AG08395 (cell line): Measurements from ENCODE around the gene HAUS3.
"Not testable (repeated sequence)": the region's sequence is repeated elsewhere in the genome, so short reads cannot be mapped to it uniquely, and the experiment has no call there.

Source experiments
- DNase-seq: peaks from one replicate; pipeline ENCODE4 v3.0.0; 2012; ENCODE audit warnings: mixed read lengths, low spot score

Gene HAUS3

DNA sequence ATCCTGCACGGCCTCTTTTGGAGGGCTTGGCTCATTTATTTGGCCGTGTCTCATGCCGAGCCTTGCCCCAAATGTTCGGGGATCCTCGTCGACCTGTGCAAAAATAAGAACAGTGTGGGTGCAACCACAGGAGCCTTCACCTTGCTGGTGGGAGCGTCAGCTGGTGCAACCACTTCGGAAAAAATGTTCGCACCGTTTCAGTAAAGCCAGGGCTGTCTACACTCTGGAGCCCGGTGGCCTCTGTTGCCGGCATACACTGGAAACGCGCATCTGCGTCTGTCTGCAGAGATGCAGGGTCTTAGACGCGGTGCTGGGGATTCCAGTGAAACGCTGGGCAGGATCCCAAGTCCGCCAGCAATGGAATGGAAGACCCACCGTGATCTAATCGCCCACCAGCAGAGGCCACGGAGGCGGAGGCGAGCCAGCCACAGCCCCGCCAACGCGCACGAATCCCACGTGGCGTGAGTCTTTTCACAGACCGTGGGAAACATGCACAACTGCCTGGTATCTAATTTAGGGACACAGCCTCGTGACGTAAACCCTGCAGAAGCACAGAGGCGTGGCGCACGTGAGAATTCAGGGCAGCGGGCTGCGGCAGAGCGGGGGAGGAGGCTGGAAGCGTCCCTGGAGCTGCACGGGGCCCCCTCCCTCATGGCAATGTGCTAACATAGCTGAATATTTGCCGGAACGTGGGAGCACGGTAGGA lies 33.8 kb upstream of the HAUS3 start:
- no peak for DNase-seq

DNA sequence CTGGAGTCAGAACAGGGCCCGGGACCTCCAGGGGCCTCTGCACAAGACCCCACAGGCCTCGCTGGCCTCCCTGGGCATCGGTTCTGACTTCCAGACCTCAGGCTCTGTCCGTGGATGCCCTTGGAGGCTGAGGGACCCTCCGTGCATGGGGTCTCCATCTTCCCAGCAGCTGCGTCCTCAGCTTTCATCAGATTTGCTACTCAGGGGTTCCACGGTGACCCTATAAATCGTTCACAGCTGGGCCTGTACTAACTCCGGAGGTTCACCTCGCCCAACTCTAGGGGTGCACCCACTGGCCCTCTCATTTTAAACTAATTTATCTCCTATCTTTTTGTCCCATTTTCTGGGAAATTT lies 33.1 kb upstream of the HAUS3 start:
- not testable (repeated sequence) for DNase-seq

DNA sequence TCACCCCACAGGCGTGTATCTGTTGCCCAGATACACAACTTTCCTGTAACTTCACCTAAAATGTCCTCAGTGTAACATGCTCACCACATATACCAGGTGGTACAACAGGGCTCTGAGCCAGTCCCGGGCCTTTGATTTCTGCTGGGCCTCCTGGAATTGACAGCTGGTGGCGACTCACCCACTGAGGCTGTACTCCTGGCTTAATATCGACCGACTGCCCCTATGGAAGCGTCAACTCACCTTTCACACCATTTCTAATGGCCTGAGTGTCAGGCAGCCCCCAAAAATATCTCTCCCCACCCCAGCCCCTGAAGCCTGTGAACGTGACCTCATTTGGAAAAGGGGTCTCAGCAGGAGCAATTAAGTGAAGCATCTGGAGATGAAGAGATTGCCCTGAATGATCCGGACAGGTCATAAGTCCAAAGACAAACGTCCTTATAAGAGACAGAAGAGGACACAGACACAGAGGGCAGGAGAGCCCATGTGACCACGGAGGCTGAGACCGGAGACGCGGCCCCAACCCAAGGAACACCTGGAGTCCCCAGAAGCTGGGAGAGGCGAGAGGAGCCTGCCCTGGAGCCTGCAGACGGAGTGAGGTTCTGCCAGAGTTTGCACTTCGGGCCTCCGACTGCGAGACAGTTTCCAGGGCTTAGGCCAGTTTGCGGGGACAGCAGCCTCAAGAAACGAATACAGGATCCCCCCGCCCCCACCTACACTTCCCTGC lies 32.6 kb upstream of the HAUS3 start:
- no peak for DNase-seq

DNA sequence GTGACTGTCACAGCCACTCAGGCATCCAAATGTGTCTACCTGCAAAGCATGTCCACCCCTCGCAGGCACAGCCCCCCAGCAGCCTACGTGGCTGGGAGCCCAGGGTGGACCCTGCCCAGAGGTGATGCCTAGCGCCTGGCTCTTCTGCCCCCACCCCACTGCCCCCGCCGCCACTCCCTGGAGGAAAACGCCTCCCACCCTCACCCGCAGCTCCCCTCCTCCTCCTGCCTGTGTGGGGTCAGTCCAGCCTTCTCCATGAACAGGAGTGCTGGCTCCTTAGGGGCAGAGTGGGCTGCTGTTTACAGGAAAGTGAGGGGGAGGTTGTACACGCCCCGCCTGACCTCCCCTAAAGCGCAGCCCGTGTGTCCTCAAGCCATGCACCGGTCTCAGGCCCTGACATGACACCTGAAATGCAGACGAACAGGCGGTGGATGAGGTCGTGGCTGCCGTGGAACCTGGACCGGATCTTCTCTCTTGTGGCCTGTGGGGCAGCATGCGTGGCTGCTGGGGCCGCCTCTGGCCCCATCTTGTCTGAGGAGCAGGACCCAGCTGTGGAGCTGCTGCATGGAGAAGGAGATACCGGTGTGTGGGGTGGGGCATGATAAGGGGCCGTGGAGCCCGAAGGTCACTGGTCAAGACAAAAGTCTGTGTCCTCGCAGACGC lies 31.9 kb upstream of the HAUS3 start:
- DNase-seq, result no peak

DNA sequence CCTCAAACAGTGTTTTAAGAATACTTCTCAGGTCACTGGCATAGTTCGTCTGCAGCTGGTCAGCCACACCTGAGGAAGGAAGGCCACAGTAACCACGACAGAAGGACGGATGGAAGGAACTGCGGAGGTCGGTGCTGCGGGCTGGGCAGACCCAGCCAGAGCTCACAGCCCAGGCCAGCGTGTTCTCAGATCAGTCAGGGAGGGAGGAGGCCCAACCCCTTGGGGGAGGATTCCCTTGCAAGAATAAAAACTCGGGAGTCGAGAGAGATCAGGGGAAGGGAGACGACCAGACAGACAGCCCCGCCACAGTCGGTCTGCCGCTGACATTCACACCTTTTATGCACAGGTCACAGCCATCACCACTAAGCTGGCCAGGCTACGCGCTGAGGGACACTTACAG lies 31.3 kb upstream of the HAUS3 start:
- DNase-seq, result no peak

DNA sequence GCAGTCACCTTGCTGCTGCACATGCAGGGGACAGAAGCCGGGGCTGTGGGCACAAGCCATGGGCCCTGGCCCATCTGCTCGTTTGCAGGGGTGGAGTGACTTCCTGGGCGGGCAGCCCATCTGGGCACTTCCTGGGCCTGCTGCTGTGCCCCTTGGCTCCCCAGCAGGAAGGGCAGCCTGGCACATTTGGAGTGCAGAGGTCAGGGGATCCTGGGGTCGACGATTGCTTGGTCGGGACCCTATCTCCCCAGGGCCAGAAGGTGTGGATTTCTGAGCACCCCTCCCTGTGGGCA lies 30.9 kb upstream of the HAUS3 start:
- DNase-seq, result no peak

DNA sequence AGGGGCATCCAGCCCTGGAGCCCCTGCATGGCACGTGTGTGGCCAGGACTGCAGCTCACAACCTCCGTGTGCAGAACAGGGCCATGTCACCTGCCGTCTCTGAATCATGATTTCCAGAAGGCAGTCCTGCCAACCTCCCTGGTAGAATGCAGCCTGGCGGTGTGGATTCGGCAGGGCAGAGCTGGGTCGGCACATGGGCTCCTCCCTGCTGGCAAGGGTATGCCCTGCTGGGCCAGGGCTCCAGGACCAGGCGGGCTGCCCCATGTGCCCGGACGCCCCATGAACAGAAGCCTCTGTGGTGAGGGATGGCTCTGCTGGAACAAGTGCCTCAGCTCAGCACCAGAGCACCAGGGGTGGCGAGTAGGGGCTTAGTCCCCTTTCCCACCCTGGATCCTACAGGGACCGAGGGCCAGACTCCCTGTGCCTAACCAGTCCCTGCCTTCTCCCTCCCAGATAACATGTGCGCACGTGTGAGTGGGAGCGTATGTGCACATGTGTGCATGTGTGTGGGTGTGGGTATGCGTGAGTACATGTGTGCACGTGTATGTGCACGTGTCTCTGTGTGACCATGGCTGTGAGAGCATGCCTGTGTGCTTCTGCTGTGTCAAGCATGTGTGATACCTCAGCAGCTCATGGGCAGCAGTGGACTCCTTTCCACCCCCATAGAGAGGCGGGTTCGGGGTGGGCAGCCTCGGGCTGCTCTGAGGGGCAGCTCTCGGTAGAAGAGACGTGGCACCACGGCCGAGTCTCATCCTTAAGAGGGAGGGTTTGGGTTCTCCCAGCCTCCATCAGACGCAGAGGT lies 30.3 kb upstream of the HAUS3 start:
- DNase-seq, result no peak

DNA sequence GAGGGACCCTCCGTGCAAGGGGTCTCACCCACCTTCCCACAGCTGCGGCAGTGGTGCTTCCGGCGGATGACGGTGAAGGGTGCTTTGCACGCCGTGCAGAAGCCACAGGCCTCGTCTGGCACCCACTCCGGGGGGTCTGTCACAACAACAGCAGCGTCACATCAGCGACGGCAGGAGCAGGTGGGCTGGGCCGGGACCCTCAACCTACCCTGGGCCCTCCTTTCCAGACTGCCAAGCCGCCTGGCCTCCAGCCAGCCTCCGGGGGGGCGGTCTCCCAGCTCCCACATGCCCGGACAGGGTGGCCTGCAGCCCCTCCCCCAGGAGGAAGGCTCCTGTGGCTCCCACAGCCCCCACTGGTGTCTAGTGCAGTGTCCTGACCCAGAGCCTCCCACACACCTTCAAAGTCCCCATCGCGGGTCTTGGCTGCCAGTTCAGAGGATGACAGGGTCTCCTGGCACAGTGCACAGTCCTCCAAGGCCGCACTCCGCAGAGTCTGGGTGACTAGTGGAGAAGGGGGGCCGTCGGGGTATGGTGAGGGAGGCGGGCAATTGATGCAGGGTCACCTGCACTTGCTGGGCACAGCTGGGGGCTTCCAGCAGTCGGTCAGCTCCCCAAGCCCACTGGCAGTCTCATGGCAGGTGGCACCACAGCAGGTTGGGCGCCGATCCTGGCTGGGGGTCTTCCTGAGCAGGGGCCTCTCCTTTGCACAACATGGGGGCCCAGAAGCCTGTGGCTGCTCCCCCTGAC lies 29.5 kb upstream of the HAUS3 start:
- no peak for DNase-seq

DNA sequence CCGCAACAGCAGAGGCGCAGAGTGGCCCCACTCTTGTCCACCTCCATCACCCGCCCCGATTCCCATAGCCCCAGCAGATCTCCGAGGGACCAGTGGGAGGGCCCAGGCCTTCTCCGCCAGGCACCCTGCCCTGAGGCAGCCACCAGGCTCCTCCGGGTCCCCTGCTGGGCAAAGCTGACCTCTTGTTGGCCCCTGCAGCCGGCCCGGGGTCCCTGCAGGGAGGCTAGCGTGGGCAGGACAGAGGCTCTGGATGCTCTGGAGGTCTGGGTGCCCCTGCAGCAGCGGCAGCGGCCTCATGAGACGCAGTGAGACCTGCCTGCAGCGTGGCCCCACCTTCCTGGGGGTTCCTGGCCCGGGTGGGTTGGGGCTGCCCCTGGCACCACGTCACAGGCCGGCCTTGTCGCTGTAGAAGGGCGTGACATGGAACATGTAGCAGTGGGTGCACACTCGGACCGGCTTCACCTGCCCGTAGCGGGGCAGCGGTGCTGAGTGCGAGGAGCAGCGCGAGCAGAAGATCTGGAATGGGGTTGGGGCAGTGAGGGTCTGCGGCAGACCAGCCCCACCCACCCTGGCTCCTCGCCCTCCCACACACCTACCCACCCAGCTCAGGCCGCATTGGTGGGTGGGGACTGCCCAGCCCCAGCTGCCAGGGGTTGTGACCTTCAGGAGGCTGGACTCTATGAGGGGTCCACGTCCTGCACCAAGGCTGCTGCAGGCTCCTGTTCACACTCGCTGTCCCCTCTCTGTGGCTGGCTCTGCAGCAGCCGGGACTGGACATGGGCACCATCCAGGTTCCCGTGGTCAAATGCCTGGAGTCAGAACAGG lies 28.6 kb upstream of the HAUS3 start:
- no peak for DNase-seq

DNA sequence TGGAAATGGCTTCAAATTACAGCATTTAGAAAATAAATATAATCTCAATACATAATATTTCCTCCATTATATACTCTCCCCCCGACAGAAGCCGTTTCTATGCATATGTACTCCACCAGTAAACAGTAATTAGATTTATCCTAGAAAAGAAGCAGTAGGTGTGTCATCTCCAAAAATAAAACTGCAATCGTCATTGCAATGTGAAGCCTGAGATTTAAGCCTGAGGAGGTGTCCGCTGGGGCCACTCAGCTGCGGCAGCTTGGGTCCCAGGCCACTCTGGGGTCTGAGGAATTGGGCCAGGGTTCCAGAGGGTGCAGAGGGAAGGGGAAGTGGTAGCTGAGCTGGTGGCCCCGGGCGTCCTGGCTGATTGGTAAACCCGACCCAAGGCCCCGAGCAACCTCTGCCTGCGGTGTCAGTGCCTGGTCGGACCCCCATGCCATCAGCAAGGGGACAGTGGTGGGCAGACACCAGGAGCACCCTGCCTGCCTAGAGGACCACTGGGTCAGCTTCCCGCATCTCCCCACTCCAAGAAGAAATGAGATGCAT lies 27.8 kb upstream of the HAUS3 start:
- DNase-seq, result no peak

DNA sequence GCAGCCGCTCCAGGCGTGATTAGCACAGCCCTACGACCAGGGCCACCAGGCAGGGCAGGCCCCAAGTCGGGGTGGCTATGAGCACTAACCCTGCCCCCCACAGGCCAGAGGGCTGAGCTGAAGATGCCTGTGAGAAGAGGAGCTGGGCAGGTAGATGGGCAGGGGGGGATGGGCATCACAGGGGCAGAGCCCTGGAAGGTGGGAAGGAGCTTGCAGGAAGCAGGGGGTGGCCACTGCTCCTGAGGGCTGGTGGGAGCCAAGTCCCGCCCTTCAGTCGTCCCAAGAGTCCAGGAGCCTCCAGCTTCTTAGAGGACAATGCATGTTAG lies 27.2 kb upstream of the HAUS3 start:
- no peak for DNase-seq

DNA sequence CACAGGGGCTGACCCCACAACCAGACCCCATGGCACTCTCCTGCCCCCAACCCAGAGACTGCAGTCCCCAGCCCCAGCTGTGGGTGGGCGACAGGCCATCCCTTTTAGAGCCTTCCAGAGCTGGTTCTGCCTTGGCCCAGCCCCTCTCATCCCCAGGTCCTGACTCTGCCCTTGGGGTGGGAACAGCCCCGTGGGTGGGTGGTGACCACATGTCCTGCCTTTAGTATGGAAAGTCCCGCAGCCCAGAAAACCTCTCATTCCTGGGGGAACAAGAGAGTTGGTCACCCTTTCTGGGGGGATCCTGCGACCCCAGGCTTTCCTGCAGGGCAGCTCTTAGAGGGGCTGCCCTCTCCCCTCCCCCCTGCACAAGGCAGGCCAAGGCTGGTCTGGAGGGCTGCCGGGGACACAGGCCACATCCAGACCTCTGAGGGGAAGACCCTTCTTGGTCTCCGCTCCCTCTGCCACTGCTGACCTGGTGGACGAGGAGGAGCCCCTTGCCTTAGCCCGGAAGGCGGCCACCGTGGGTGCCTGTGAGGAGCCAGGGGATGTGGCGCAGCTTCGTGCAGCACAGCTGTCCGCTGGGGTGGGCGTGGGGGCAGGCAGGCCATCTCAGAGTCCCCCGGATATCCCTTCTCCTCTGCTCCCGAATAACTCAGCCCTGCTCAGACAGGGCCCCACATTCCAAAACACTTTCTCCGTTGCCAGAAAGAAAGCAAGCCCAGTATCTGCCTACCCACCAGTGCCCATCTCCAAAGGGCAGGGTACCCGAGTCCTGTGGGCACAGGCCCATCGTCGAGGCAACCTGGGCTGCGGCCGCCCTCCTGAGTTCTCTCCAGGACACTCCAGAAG lies 26.7 kb upstream of the HAUS3 start:
- no peak for DNase-seq

DNA sequence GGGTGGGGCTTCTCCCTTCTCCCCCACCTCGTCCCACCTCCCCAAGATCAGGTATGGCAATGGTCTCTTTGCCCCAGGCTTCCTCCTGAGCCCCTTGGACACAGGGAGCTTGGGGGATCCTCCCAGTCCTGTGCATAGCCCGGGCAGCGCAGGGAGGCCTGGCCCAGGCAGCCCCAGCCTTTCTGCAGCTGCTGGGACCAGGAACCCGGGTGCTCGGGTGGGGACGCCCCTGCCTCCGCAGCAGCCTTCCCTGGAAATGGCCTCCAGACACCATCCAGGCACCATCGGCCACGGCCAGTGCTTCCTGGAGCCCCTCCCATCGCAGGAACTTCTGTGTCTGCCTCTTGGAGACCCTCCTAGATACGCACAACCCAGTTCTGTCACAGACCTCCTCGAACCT lies 25.9 kb upstream of the HAUS3 start:
- no peak for DNase-seq

DNA sequence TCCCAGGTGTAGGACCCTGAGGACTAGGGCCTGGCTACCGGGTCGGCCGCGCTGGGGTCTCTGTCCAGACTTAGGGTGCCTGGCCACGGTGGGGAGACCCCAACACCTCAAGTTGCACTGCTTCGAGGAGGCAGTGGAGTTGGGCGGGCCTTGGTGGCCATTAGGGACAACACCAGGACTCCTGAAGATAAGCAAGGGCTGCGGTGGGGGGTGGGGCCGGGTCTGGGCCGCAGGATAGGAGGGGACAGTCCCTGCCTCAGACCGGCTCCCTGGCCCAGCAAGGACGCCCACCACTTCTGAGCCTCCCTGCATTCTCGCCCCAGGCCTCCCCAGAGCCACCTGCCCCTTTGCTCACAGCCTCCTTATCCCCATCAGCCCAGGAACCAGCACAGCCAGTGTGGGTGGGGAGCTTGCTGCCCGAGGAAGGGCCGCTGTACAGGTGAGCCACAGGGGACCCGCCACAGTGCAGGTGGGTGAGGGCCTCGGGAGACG lies 25.4 kb upstream of the HAUS3 start:
- no peak for DNase-seq

DNA sequence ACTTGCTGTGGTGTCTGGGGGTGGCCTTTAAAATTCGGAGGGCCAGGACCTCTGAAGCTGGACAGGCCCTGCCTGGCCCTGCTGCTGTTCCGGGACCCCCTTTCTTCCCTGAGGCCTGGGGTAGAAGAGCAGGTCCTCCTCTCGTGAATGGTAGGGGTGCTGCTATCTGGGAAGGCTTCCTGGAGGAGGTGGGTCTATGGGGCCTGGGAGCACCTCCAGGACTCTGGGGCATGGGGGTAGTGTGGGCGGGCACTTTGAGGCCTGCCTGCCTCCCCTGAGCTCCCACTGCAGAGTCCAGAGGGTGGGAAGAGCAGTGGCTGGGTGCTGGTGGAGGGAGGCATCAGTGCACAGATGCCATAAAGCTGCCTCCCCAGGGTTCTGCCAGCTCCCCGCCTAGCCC lies 24.9 kb upstream of the HAUS3 start:
- no peak for DNase-seq

DNA sequence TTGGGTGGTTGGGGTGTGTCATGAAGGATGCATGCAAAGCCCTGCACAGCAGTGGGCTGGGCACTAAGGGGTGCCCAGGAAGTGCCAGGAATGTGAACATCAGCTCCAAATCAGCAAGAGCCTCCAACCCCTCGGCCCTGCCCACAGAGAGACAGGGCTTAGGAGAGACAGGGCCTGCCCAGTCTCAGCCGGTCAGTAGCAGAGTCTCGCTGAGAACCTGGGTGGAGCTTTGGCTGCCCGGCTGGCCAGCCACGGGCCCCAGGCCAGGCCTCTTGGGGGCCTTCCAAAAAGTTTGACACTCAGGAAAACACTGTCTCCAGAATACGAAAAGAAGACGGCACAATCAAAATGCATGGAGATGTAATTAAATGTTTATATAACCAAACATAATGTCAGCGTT lies 24.3 kb upstream of the HAUS3 start:
- peak; percentile 95 for DNase-seq

DNA sequence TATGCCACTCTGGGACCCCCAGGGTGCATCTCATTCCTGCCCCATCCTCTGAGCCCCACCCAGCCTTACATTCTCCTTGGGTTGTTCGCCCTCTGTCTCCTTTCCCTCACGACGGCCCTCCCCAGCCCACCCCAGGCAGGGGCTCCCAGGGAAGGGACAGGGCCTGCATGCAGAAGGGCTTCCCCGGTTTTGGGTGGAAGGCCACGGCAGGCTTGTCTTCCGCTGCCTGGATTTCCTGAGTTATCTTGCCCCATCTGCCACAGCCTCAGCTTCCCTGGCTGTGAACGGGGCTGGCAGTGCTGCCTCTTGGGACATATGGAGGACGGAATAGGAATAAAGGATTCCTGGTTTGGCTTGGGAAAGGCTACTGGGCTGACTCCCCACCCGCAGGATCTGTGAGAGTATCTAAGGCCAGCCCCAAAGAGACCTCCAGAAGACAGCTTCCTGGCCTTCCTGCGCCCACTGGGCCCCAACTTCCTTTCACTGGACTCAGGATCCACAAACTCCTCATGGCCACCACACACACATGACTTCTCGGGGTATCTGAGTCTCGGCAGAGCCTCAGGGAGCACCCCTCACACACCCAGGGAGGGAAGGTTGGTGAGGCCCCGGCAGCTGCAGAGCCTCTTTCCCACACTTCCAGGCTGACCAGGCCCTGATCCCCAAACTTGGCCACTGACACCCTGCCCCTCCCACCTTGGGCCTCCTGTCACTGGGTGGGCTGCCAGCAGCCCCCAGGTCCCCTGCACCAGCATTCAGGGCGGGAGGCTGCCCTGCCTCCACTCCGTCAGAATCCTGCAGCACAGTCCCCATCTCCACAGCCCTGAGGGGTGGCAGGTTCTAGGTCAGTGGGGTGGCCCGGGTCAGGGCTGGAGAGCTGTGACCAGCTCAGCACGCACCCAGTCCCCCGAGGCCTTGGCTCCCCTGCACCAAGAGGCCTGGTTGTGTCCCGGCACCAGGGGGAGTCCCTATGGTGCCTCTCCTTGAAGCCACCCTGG lies 23.5 kb upstream of the HAUS3 start:
- no peak for DNase-seq

DNA sequence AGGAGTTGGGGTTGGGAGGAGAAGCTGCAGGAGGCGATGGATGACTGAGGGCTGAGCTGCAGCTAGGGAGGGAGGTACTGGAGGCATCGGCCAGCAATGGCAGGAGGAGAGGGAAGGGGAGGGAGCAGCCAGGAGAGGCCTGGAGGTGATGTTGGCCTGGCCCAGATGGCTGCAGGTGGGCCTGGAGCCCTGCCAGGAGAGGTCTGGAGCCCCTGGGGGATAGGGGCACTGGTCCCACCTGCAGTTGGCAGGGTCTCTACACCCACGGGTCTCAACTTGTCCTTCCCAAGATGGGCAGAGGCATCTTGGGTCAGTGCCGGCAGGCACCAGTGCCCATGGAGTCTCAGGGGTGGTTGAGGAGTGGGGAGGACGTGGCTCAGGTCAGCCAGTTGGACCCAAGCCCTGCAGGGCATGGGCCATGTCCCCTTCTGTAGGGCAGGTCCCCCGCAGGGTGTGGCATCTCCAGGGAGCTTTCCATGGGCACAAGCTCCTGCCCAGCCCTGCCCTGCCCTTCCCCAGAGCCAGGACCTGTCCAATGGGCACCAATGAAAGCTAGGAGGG lies 22.6 kb upstream of the HAUS3 start:
- DNase-seq, result no peak
